WTC11 (cell line): ENCODE data around the gene UBL3. TPM values are rescaled to one million over a fixed set of nuclear protein-coding genes. Genes with fewer than 3 reads are reported as not detected.

Experiments used
- ATAC-seq: fragments of 200-7000 bp; cut with Tn5 transposase; 2 replicates; pipeline ENCODE4 v1.10.0; 2021; ENCODE audit warnings: mild to moderate bottlenecking, moderate library complexity
- CTCF ChIA-PET: fragments of 300-600 bp; sonication (Branson Sonifier 250); formaldehyde crosslinking; loops from one replicate; lab custom pipeline; 2021; ENCODE audit warnings: antibody characterized with exemption; lab: Charles Lee
- POLR2A ChIA-PET: fragments of 350-600 bp; sonication (Branson Sonifier 250); formaldehyde crosslinking; loops from one replicate; lab custom pipeline; 2021; ENCODE audit warnings: antibody characterized with exemption; lab: Charles Lee
- DNase-seq: peaks from one replicate; pipeline ENCODE4 v3.0.0; 2021; ENCODE audit warnings: low spot score
- H3K27ac Mint-ChIP-seq: 2 replicates; pipeline ENCODE4 v1.8.0; 2021; ENCODE audit warnings: mixed read lengths
- H3K27me3 Mint-ChIP-seq: 2 replicates; pipeline ENCODE4 v1.8.0; 2021; ENCODE audit warnings: low read depth, mild to moderate bottlenecking, moderate library complexity, mixed read lengths
- H3K36me3 Mint-ChIP-seq: 2 replicates; pipeline ENCODE4 v1.8.0; 2021; ENCODE audit warnings: mixed read lengths
- H3K4me1 Mint-ChIP-seq: 2 replicates; pipeline ENCODE4 v1.8.0; 2022; ENCODE audit warnings: mixed read lengths
- H3K4me3 Mint-ChIP-seq: 2 replicates; pipeline ENCODE4 v1.8.0; 2021; ENCODE audit warnings: mild to moderate bottlenecking, moderate library complexity, mixed read lengths
- H3K9me3 Mint-ChIP-seq: 2 replicates; pipeline ENCODE4 v1.8.0; 2021; ENCODE audit warnings: mixed read lengths
- AR ChIP-seq: fragments of 250-450 bp; sonication (Bioruptor Pico); IDR thresholded peaks from 2 replicates; pipeline ENCODE4 v1.9.0; 2021; ENCODE audit warnings: mild to moderate bottlenecking
- ARID4B ChIP-seq: sonication (generic); formaldehyde crosslinking; IDR thresholded peaks from 2 replicates; pipeline ENCODE4 v1.8.0; 2023; ENCODE audit warnings: missing genetic modification reagents, mild to moderate bottlenecking, borderline replicate concordance
- ATF1 ChIP-seq: sonication (generic); formaldehyde crosslinking; IDR thresholded peaks from 2 replicates; pipeline ENCODE4 v1.8.1; 2023; ENCODE audit warnings: mild to moderate bottlenecking, moderate library complexity, missing genetic modification reagents
- ATF3 ChIP-seq: sonication (generic); formaldehyde crosslinking; conservative IDR thresholded peaks from 2 replicates; pipeline ENCODE4 v1.8.1; 2022; ENCODE audit warnings: mild to moderate bottlenecking, missing genetic modification reagents
- CREB1 ChIP-seq: sonication (generic); formaldehyde crosslinking; IDR thresholded peaks from 2 replicates; pipeline ENCODE4 v1.8.0; 2023; ENCODE audit warnings: mild to moderate bottlenecking, missing genetic modification reagents
- E2F5 ChIP-seq: sonication (generic); formaldehyde crosslinking; IDR thresholded peaks from 2 replicates; pipeline ENCODE4 v1.8.1; 2022; ENCODE audit warnings: mild to moderate bottlenecking, moderate library complexity, missing genetic modification reagents
- FOXP1 ChIP-seq: sonication (generic); formaldehyde crosslinking; IDR thresholded peaks from 2 replicates; pipeline ENCODE4 v1.8.0; 2022; ENCODE audit warnings: missing genetic modification reagents, mild to moderate bottlenecking, moderate library complexity, borderline replicate concordance
- MXD4 ChIP-seq: fragments of 250-450 bp; sonication (Bioruptor Pico); IDR thresholded peaks from 2 replicates; pipeline ENCODE4 v1.8.0; 2021; ENCODE audit warnings: mild to moderate bottlenecking, moderate library complexity, borderline replicate concordance
- NFATC4 ChIP-seq: fragments of 250-450 bp; sonication (Bioruptor Pico); IDR thresholded peaks from 2 replicates; pipeline ENCODE4 v1.9.0; 2021; ENCODE audit warnings: mild to moderate bottlenecking
- NR2C2 ChIP-seq: sonication (generic); formaldehyde crosslinking; IDR thresholded peaks from 2 replicates; pipeline ENCODE4 v1.8.0; 2022; ENCODE audit warnings: mild to moderate bottlenecking, missing genetic modification reagents
- OVOL2 ChIP-seq: fragments of 250-450 bp; sonication (Bioruptor Pico); IDR thresholded peaks from 2 replicates; pipeline ENCODE4 v1.9.0; 2021; ENCODE audit warnings: mild to moderate bottlenecking, borderline replicate concordance
- SOX15 ChIP-seq: fragments of 250-450 bp; sonication (Bioruptor Pico); IDR thresholded peaks from 2 replicates; pipeline ENCODE4 v1.9.0; 2021; ENCODE audit warnings: mild to moderate bottlenecking
- TEAD4 ChIP-seq: sonication (generic); formaldehyde crosslinking; IDR thresholded peaks from 2 replicates; pipeline ENCODE4 v1.8.0; 2022; ENCODE audit warnings: mild to moderate bottlenecking, missing genetic modification reagents
- ZMAT4 ChIP-seq: fragments of 250-450 bp; sonication (Bioruptor Pico); IDR thresholded peaks from 2 replicates; pipeline ENCODE4 v1.9.0; 2021; ENCODE audit warnings: mild to moderate bottlenecking
- ZNF138 ChIP-seq: sonication (generic); formaldehyde crosslinking; conservative IDR thresholded peaks from 2 replicates; pipeline ENCODE4 v1.8.1; 2022; ENCODE audit warnings: mild to moderate bottlenecking, moderate library complexity, missing genetic modification reagents
- ZNF263 ChIP-seq: sonication (generic); formaldehyde crosslinking; IDR thresholded peaks from 2 replicates; pipeline ENCODE4 v1.8.1; 2022; ENCODE audit warnings: low read depth, mild to moderate bottlenecking, moderate library complexity, missing genetic modification reagents
- ZNF281 ChIP-seq: sonication (generic); formaldehyde crosslinking; IDR thresholded peaks from 2 replicates; pipeline ENCODE4 v1.8.0; 2023; ENCODE audit warnings: mild to moderate bottlenecking, missing genetic modification reagents
- ZNF423 ChIP-seq: fragments of 250-450 bp; sonication (Bioruptor Pico); IDR thresholded peaks from 2 replicates; pipeline ENCODE4 v2.1.2; 2022; ENCODE audit warnings: mild to moderate bottlenecking, moderate library complexity
- ZNF532 ChIP-seq: fragments of 250-450 bp; sonication (Bioruptor Pico); IDR thresholded peaks from 2 replicates; pipeline ENCODE4 v1.9.0; 2021; ENCODE audit warnings: mild to moderate bottlenecking, borderline replicate concordance
- ZNF671 ChIP-seq: fragments of 250-450 bp; sonication (Bioruptor Pico); IDR thresholded peaks from 2 replicates; pipeline ENCODE4 v1.8.0; 2021; ENCODE audit warnings: mild to moderate bottlenecking
- total RNA-seq: library from RNA; stranded (reverse); gene quantifications from 3 replicates; pipeline ENCODE4 v1.2.3, GENCODE V29; 2021

Gene UBL3
- total RNA-seq, 1 experiment from 2014 or later, result 15.5 TPM

GRCh38 chr13:29761160-29761559 lies 89.3 kb downstream of the UBL3 start:
- no peaks in the 10 kb centered on the region for H3K27me3 Mint-ChIP-seq
- ATAC-seq (no peak), DNase-seq (no peak)
- peaks cover 15% of the 10 kb centered on the region for H3K9me3 Mint-ChIP-seq
- no peaks in the 10 kb centered on the region for H3K36me3 Mint-ChIP-seq
- no peak overlapping the region for H3K27ac Mint-ChIP-seq
- ChIA-PET CTCF (interaction anchor here (1.1 to 2.3 kb wide), 6 partner anchors 10 to 352 kb away, joined by 3 to 26 read pairs (median 4); no protein-coding TSS in a partner anchor), POLR2A (no interaction called here)
- no peak for TF ChIP-seq NFATC4 (CRISPR knock-in tag)
- no peak for TF ChIP-seq ATF1
- no peak for TF ChIP-seq MXD4 (CRISPR knock-in tag)
- TF ChIP-seq ZNF423 (CRISPR knock-in tag), result no peak
- H3K4me3 Mint-ChIP-seq, result no peak overlapping the region
- no peaks in the 10 kb centered on the region for H3K4me1 Mint-ChIP-seq

GRCh38 chr13:29760544-29760943 lies 89.9 kb downstream of the UBL3 start:
- no peaks in the 10 kb centered on the region for H3K36me3 Mint-ChIP-seq
- CTCF ChIA-PET, result no interaction called here
- TF ChIP-seq ZNF671 (CRISPR knock-in tag) (no peak), E2F5 (CRISPR knock-in tag) (no peak), ARID4B (CRISPR knock-in tag) (no peak), NR2C2 (CRISPR knock-in tag) (no peak), ZNF263 (no peak), ATF3 (no peak), CREB1 (CRISPR knock-in tag) (no peak), OVOL2 (CRISPR knock-in tag) (no peak), AR (CRISPR knock-in tag) (no peak), MXD4 (CRISPR knock-in tag) (no peak), ZMAT4 (CRISPR knock-in tag) (no peak), ZNF281 (CRISPR knock-in tag) (no peak), ZNF532 (CRISPR knock-in tag) (no peak), FOXP1 (CRISPR knock-in tag) (no peak), TEAD4 (no peak), ZNF138 (no peak), SOX15 (CRISPR knock-in tag) (no peak)

More at GRCh38 chr13:29760544-29760943, 89.9 kb downstream of the UBL3 start:
- DNase-seq, result no peak
- Mint-ChIP-seq H3K27me3 (no peaks in the 10 kb centered on the region), H3K27ac (no peak overlapping the region), H3K9me3 (peaks cover 15% of the 10 kb centered on the region), H3K4me1 (no peaks in the 10 kb centered on the region), H3K4me3 (no peak overlapping the region)
- no peak for ATAC-seq
- POLR2A ChIA-PET, result no interaction called here
